Mucosa of rectum (tissue), 2 donors: Measurements from ENCODE around the gene ALMS1.
"Not testable (repeated sequence)": the region's sequence is repeated elsewhere in the genome, so short reads cannot be mapped to it uniquely, and the experiment has no call there.

Source experiments
- H3K27ac ChIP-seq, 2 donors: one replicate each; pipeline ENCODE4 v1.7.0; 2013; ENCODE audit warnings: inconsistent platforms in 2 of 2, low read depth in 2 of 2, low read length in 2 of 2
- H3K27me3 ChIP-seq, 2 donors: one replicate each; pipeline ENCODE4 v1.7.0; 2013; ENCODE audit warnings: low read length in 2 of 2; ENCODE audit not compliant: control insufficient read depth in 2 of 2, insufficient read depth in 2 of 2
- H3K36me3 ChIP-seq, 2 donors: one replicate each; pipeline ENCODE4 v1.7.0; 2013; ENCODE audit warnings: low read length in 2 of 2; ENCODE audit not compliant: control insufficient read depth in 2 of 2, insufficient read depth in 2 of 2
- H3K4me1 ChIP-seq, 2 donors: one replicate each; pipeline ENCODE4 v1.7.0; 2013; ENCODE audit warnings: low read length in 2 of 2, mild to moderate bottlenecking in 1 of 2; ENCODE audit not compliant: control insufficient read depth in 2 of 2, insufficient read depth in 2 of 2
- H3K4me3 ChIP-seq, 2 donors: one replicate each; pipeline ENCODE4 v1.7.0; 2013; ENCODE audit warnings: low read length in 2 of 2
- H3K9ac ChIP-seq, 2 donors: one replicate each; pipeline ENCODE4 v1.7.0; 2013; ENCODE audit warnings: low read length in 2 of 2, low read depth in 1 of 2, mild to moderate bottlenecking in 1 of 2
- H3K9me3 ChIP-seq, 2 donors: one replicate each; pipeline ENCODE4 v1.7.0; 2013; ENCODE audit warnings: low read length in 2 of 2; ENCODE audit not compliant: control insufficient read depth in 2 of 2
- donor health status: healthy.
- donor health status: Normal muscosa, but diverticular disease.

The ALMS1 gene

DNA sequence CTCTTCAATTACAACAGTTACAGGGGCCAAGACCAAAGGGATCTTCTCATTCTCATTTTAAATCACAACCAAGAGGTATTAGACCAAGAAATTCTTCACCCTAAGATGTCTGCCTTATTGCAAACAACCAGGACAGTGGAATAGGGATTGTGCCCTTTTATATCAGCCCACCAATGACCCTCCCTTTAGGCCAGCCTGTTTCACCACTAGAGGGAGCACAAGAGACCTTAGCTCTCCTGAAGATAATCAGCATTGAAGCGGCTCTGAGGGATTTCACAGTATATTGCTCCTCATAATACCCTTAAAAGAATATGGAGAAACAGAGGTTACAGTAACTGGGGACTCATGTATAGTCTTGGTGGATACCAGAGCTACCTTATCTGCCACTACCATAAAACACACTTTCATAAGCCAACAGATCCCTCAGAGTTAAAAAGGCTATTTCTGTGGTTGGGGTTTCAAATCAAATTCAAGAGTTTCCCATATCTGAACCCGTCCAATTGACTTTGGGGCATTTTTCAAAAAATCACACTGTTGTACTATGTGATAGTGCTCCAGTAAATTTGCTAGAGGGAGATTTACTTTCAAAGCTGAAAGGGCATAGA is 245.1 kb downstream of the ALMS1 start:
- not testable (repeated sequence) for H3K9me3 ChIP-seq, H3K4me3 ChIP-seq, H3K4me1 ChIP-seq, H3K9ac ChIP-seq, H3K36me3 ChIP-seq, H3K27ac ChIP-seq, H3K27me3 ChIP-seq

DNA sequence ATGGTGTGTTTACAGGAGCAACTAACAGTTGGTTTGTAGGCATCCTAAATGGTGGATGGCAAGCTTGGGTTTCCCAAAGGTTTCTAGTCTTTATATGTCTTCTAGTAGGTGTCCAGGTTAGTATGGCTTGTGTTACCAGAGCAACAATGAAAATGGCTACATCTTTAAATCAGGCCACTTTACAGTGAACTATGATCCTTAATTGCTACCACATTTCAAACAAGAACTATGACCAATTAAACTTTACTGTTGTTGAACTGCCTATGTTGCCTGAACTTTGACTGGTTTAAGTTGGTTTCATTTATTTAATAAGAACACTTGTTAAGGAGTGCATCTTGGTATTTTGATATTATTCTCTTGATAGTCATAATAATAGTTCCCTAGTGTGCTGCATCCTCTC is 251.3 kb downstream of the ALMS1 start:
- Histone ChIP-seq H3K4me1 (peaks cover 15 to 24% of the 10 kb centered on the region in 2 donors), H3K4me3 (peak overlapping the region in 1 of 2 donors; percentile 38), H3K27ac (peak overlapping the region; percentile 38 to 48)
- not testable (repeated sequence) for H3K36me3 ChIP-seq, H3K9ac ChIP-seq, H3K27me3 ChIP-seq, H3K9me3 ChIP-seq

GRCh38 chr2:73638429-73638828 is 252.8 kb downstream of the ALMS1 start:
- no peaks in the 10 kb centered on the region for H3K9me3 ChIP-seq
- no peaks in the 10 kb centered on the region for H3K36me3 ChIP-seq
- H3K27ac ChIP-seq = no peak overlapping the region
- no peak overlapping the region for H3K9ac ChIP-seq
- peaks cover 15 to 24% of the 10 kb centered on the region in 2 donors for H3K4me1 ChIP-seq
- H3K4me3 ChIP-seq = no peak overlapping the region
- H3K27me3 ChIP-seq = no peaks in the 10 kb centered on the region

DNA sequence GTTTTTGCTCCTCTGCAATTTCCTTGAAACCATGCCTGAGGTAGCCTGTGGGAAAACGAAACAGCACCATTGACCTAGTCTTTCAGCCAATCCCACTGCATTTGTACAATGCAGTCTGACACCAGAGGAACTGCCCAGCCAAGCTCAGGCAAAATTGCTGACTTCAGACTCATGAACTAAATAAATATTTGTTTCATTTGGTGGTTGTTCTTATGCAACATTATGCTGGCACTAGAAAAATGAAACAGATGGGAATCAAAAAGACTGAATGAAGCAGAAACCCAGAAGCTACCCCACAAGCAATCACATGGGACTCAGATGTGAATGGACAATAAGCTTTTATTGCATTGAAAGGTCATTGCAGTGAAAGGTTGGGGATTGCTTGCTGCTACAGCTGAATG is 254.9 kb downstream of the ALMS1 start:
- Histone ChIP-seq H3K4me3 (no peak overlapping the region), H3K27me3 (no peaks in the 10 kb centered on the region), H3K9me3 (no peaks in the 10 kb centered on the region), H3K9ac (no peak overlapping the region), H3K27ac (no peak overlapping the region), H3K36me3 (no peaks in the 10 kb centered on the region), H3K4me1 (peaks cover 15 to 24% of the 10 kb centered on the region in 2 donors)

GRCh38 chr2:73640946-73641766 is 255.5 kb downstream of the ALMS1 start:
- no peaks in the 10 kb centered on the region for H3K36me3 ChIP-seq
- no peaks in the 10 kb centered on the region for H3K27me3 ChIP-seq
- no peak overlapping the region for H3K4me3 ChIP-seq
- no peak overlapping the region for H3K9ac ChIP-seq
- H3K9me3 ChIP-seq = no peaks in the 10 kb centered on the region
- H3K27ac ChIP-seq = peak overlapping the region in 1 of 2 donors; percentile 52
- H3K4me1 ChIP-seq = peaks cover 15 to 24% of the 10 kb centered on the region in 2 donors

DNA sequence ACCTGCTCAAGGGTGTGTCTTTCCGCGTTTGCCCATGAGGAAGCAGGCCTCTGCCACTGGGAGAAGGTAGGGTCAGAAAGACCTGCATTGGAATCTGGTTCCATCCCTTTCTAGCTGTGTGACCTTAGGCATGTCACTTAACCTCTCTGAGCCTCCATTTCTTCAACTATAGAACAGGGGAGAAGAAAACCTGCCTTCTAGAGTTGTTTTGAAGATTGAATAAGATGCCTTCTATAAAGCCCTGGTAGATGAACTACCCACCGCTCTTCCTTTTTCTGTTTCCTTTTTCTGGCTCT is 256.1 kb downstream of the ALMS1 start:
- Histone ChIP-seq H3K4me3 (no peak overlapping the region), H3K9me3 (no peaks in the 10 kb centered on the region), H3K4me1 (peaks cover 15 to 24% of the 10 kb centered on the region in 2 donors), H3K27ac (no peak overlapping the region), H3K9ac (no peak overlapping the region), H3K27me3 (no peaks in the 10 kb centered on the region), H3K36me3 (no peaks in the 10 kb centered on the region)

DNA sequence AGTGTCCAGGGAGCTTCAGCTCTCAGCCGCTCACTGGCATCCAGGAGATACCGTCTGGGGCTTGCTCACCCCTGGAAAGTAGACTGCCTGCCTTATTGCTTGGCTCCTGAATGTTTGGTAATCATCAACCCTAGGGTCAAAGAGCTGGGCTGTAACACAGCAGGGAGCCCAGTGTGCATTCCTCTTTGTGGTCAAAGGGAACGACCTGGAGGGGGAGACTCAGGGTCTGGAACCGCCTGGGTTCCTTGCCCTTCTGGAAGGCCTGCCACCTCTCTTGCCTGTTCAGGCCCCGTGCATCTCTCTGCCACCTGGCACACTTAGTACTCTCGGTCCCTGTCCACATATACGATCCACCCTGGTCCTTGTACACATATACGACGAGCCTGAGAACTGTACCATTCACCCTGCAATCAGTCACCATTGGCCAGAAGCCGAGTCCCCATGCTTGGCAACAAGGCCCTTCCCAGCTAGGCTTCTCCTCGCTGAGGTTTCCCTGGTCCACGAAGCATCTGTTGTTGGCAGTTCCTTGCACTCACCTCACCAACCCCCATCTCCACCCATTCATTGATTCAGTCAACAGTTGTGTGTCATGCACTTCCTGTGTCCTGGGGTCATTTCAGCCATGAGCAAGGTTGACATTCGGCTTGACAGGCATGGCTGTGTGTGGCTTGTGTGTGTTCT is 256.8 kb downstream of the ALMS1 start, which contains the start of gene NAT8:
Gene NAT8, minus strand, starts transcription at position 85 of the 681 bp plus-strand sequence. CDS start 794 bp downstream, outside the sequence.
- Histone ChIP-seq H3K27ac (no peak within 1 kb of the TSS), H3K4me3 (no peak within 1 kb of the TSS), H3K4me1 (peaks cover 12 to 24% of the 10 kb centered on the region in 2 donors)

DNA sequence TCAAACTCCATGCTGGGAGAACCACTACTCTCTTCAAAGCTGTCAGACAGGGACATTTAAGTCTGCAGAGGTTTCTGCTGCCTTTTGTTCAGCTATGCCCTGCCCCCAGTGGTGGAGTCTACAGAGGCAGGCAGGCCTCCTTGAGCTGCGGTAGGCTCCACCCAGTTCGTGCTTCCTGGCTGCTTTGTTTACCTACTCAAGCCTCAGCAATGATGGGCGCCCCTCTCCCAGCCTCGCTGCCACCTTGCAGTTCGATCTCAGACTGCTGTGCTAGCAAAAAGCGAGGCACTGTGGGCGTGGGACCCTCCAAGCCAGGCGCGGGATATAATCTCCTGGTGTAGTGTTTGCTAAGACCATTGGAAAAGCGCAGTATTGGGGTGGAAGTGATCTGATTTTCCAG is 262.1 kb downstream of the ALMS1 start:
- not testable (repeated sequence) for H3K27me3 ChIP-seq, H3K27ac ChIP-seq, H3K9ac ChIP-seq

More for the DNA sequence above, 256.8 kb downstream of the ALMS1 start, which contains the start of gene NAT8:
- Histone ChIP-seq H3K9me3 (no peaks in the 10 kb centered on the region), H3K9ac (no peak within 1 kb of the TSS), H3K36me3 (no peaks in the 10 kb centered on the region), H3K27me3 (no peaks in the 10 kb centered on the region)

GRCh38 chr2:73651591-73652230 is 266.1 kb downstream of the ALMS1 start:
- Histone ChIP-seq H3K9ac (no peak overlapping the region), H3K9me3 (no peaks in the 10 kb centered on the region), H3K4me1 (no peaks in the 10 kb centered on the region), H3K27me3 (no peaks in the 10 kb centered on the region), H3K4me3 (no peak overlapping the region), H3K27ac (no peak overlapping the region), H3K36me3 (no peaks in the 10 kb centered on the region)

More for the DNA sequence above, 262.1 kb downstream of the ALMS1 start:
- not testable (repeated sequence) for H3K4me3 ChIP-seq, H3K4me1 ChIP-seq, H3K9me3 ChIP-seq, H3K36me3 ChIP-seq

- no peaks in the 10 kb centered on the region for H3K27me3 ChIP-seq
Observed at GRCh38 chr2:73652348-73652747, 266.7 kb downstream of the ALMS1 start.

More at GRCh38 chr2:73652348-73652747, 266.7 kb downstream of the ALMS1 start:
- no peak overlapping the region for H3K27ac ChIP-seq
- no peak overlapping the region for H3K9ac ChIP-seq
- H3K36me3 ChIP-seq = no peaks in the 10 kb centered on the region
- no peaks in the 10 kb centered on the region for H3K9me3 ChIP-seq
- no peak overlapping the region for H3K4me3 ChIP-seq
- no peaks in the 10 kb centered on the region for H3K4me1 ChIP-seq
